Measurements from ENCODE around the gene GSTO2.

DNA sequence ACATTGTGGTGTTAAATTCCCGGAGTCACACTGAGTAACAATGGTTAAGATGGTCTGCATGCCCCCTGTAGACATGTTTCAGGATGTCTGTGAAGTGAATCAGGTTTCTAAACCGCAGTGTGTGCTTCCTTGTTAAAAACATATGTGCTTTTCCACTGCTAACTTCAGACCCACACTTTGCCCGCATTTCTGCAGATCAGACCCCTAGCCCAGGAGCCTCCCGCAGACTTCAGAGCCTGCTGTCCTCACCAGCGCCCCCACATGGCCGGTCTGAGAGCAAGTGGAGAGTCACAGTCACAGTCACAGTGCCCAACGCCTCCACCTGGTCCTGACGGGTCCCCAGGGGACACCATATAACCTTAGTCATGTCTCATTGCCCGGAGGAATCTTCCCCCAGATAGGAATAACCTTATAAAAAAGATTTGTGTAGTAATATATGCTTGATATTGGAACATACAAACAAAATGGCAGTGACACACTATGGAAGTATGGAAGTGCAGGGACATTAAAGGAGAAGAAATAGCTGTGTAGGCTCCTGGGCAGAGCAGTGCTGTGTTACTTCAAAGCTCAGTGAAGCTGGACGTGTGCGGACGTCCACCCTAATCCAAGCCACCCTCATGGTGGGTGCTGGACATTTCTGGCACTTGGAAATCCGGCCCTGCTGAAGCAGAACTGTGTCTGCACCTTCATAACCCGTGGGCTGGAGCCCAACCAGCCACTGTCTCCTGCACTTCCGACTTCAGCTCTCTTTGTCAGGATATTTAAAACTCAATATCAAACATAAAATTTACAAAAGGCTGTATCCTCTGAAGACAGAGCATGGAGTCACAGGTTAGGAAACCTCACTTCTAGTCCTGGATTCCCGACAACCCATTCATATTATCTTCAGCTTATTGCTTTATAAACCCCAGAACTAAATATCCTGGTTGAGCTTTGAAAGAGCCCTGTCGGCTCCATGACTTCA, 29.0 kb downstream of the GSTO2 start:
- peak; percentile 83 for TF ChIP-seq CTCF (conservative IDR thresholded peaks at IDR 0.05; ENCODE audit: low read length)
- no peak for TF ChIP-seq EZH2phosphoT487 (IDR thresholded peaks at IDR 0.05; ENCODE audit: borderline replicate concordance)

Data from Loucy (cell line).